ENCODE results near the gene NSUN4. TPM values are rescaled to one million over a fixed set of nuclear protein-coding genes. Genes with fewer than 3 reads are reported as not detected.

Gene NSUN4
- 13.3 and 14.9 TPM in 2 replicates for total RNA-seq

DNA sequence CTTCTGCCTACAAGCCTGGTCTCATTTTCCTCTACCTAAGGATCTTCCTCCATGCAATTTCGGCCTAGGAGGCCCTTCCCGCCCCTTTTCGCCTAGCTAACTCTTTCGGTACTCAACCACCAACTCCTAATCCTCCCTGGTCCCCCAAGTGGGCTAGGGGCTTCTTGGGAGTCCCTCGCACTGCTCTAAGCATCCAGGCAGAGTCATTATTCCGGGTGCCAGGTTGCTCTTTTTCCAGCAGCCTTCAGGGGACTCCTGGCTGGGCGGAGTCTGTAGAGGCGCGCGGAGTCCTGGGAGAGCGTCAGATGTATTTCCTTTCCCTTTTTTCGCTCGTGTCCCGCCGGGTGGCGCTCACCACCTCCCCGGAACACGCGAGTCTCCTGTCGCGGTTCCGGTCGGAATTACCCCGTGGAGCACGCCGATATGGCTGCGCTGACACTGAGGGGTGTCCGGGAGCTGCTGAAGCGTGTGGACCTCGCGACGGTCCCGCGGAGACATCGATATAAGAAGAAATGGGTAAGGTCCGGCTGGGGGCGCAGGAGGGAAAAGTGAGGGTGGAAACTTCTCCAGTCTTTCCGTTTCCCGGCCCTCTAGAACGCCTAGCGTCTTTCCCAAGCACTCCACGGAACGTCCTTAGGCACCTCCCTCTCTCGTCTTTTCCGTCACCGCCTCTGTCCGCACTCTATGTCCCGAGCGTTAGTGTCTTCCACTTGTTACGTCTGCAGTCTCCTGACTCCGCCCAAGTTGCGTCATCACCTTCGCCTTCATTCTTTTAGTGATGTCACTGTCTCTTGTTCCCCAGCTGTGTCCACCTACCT is at the start of gene NSUN4:
TSS of gene NSUN4 (plus strand) at position 404 of the 818 bp plus-strand sequence. CDS start at position 424, 20 bp downstream.

DNA sequence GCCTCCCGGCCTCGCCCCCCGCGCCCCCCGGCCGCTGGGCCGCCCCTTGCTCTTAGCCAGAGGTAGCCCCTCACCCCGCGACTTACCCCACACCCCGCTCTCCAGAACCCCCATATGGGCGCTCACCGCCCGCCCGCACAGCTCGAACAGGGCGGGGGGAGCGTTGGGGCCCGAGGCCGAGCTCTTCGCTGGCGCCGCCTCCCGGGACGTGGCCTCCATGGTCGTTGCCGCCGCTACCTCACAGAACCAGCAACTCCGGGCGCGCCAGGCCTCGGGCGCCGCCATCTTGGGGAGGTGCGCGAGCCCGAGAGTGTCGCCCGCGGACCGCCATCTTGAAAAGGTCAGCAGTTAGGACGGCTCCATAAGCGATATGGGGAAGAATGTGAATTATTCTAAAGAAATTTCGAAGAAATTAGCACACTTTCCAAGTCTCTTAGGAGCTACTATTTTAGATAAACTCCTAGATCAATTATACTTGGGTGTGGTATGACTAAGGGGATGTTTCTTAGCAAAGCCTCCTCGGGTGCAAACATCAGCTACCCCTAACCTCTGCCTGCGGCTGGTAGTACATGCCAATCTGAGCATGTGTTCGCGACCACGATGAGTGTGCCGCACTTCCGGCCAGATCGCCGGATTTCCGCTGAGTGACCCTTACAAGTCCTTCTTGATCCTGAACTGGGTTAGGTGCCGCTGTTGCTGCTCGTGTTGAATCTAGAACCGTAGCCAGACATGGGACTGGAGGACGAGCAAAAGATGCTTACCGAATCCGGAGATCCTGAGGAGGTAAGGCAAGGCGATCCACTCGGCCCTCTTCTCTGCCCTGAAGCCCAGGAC is 37.4 kb upstream of the NSUN4 start, which contains the start of the genes LRRC41 and UQCRH:
TSS of gene LRRC41 (minus strand) at position 579 of the 834 bp plus-strand sequence. CDS start at position 285, 294 bp downstream.
TSS of gene UQCRH (plus strand) at position 661 of the 834 bp plus-strand sequence. CDS start at position 730, 69 bp downstream.

GRCh38 chr1:46394108-46394871 is 53.7 kb downstream of the NSUN4 start, which contains the start of gene FAAH:
FAAH (plus strand) TSS chr1:46394317; CDS start chr1:46394349, 32 bp downstream.

Other genes starting within 250 kb of the NSUN4 start
- 1.1 and 2.2 TPM in 2 replicates for gene PIK3R3, start 208.2 kb upstream of the NSUN4 start, total RNA-seq
- gene TSPAN1, start 165.7 kb upstream of the NSUN4 start, total RNA-seq: 1.6 and 2.0 TPM in 2 replicates
- gene P3R3URF, start 164.3 kb upstream of the NSUN4 start, total RNA-seq: not detected in 2 replicates
- gene POMGNT1, start 142.4 kb upstream of the NSUN4 start, total RNA-seq: 25.8 and 52.6 TPM in 2 replicates
- 2.8 and 3.8 TPM in 2 replicates for gene LURAP1, start 137.5 kb upstream of the NSUN4 start, total RNA-seq
- gene RAD54L, start 93.0 kb upstream of the NSUN4 start, total RNA-seq: 2.9 and 12.0 TPM in 2 replicates
- gene LRRC41, start 37.2 kb upstream of the NSUN4 start, total RNA-seq: 107 and 118 TPM in 2 replicates
- gene UQCRH, start 37.1 kb upstream of the NSUN4 start, total RNA-seq: 453 and 735 TPM in 2 replicates
- gene FAAH, start 53.5 kb downstream of the NSUN4 start, total RNA-seq: 0.65 and 0.72 TPM in 2 replicates
- not detected in 2 replicates for gene DMBX1, start 149.0 kb downstream of the NSUN4 start, total RNA-seq
- not detected in 2 replicates for gene KNCN, start 210.8 kb downstream of the NSUN4 start, total RNA-seq

Measured in epithelial cell of alveolus of lung (primary cell).